Cardiac fibroblast (primary cell): ENCODE measurements around the gene DNASE1L3.

Experiments
- DNase-seq, 2 donors: peaks; one replicate each; pipeline versions ENCODE4 v3.0.0 to v3.0.0-alpha.2; 2010; ENCODE audit warnings: low read depth in 2 of 2
- H3K4me3 ChIP-seq, 2 donors: replicated peaks in 1 of 2; 1 replicate in 1 of 2; 2 replicates in 1 of 2; pipeline ENCODE4 v1.5.1; 2011; ENCODE audit warnings: low read depth in 2 of 2, low read length in 2 of 2, mild to moderate bottlenecking in 2 of 2, moderate library complexity in 1 of 2
- CTCF ChIP-seq: IDR thresholded peaks from one replicate; pipeline ENCODE4 v1.5.1; 2011; ENCODE audit warnings: low read depth, mild to moderate bottlenecking, low read length, inconsistent platforms

DNASE1L3 gene

GRCh38 chr3:58184309-58184981 is 26.3 kb downstream of the DNASE1L3 start:
- no peak overlapping the region for H3K4me3 ChIP-seq
- no peak for DNase-seq
- TF ChIP-seq CTCF: no peak

- no peak for DNase-seq
- H3K4me3 ChIP-seq: no peak overlapping the region
- no peak for TF ChIP-seq CTCF
Observed at GRCh38 chr3:58183891-58184290, 26.9 kb downstream of the DNASE1L3 start.

GRCh38 chr3:58183221-58183620 is 27.6 kb downstream of the DNASE1L3 start:
- H3K4me3 ChIP-seq: no peak overlapping the region
- DNase-seq: no peak
- TF ChIP-seq CTCF: no peak

GRCh38 chr3:58180940-58181587 is 29.7 kb downstream of the DNASE1L3 start:
- no peak overlapping the region for H3K4me3 ChIP-seq
- TF ChIP-seq CTCF: no peak
- no peak for DNase-seq

GRCh38 chr3:58180099-58180880 is 30.5 kb downstream of the DNASE1L3 start:
- TF ChIP-seq CTCF: no peak
- DNase-seq: no peak
- no peak overlapping the region for H3K4me3 ChIP-seq

GRCh38 chr3:58179235-58180098 is 31.3 kb downstream of the DNASE1L3 start:
- H3K4me3 ChIP-seq: no peak overlapping the region
- TF ChIP-seq CTCF: no peak
- DNase-seq: no peak
